Measurements from ENCODE around the gene UBE2J2.

Gene UBE2J2

GRCh38 chr1:1206376-1206965 lies 67.2 kb downstream of the UBE2J2 start, which contains the start of gene TNFRSF18:
Gene TNFRSF18 (minus strand): TSS chr1:1206592. CDS start chr1:1206571, 21 bp downstream.
- Histone ChIP-seq H3K27me3 (ENCODE audit: insufficient read depth, low read length, poor library complexity) (peaks cover 4% of the 10 kb centered on the region), H3K36me3 (ENCODE audit: insufficient read depth, low read length) (no peaks in the 10 kb centered on the region), H3K9ac (ENCODE audit: low read depth, low read length) (no peak within 1 kb of the TSS), H4K20me1 (ENCODE audit: insufficient read depth, low read length) (peaks cover 18% of the 10 kb centered on the region), H3K4me1 (ENCODE audit: insufficient read depth, low read length) (peaks cover 10% of the 10 kb centered on the region), H3K27ac (ENCODE audit: low read length) (no peak within 1 kb of the TSS), H3K79me2 (ENCODE audit: insufficient read depth, low read length) (no peaks in the 10 kb centered on the region), H2AFZ (ENCODE audit: low read depth, low read length) (no peak within 1 kb of the TSS), H3K4me2 (ENCODE audit: insufficient read depth, low read length) (no peak within 1 kb of the TSS), H3K9me3 (ENCODE audit: insufficient read depth, low read length, severe bottlenecking) (no peaks in the 10 kb centered on the region), H3K4me3 (ENCODE audit: low read depth in 1 of 2, low read length in 2 of 2) (no peak within 1 kb of the TSS)
- no peak for ATAC-seq (ENCODE audit: insufficient read depth, low read depth)
- TF ChIP-seq EZH2 (IDR thresholded peaks at IDR 0.05; ENCODE audit: borderline replicate concordance, low read depth, low read length, severe bottlenecking), result no peak
- no peak for TF ChIP-seq CTCF (IDR thresholded peaks at IDR 0.05; ENCODE audit: borderline replicate concordance, extremely low read depth, low read length, poor library complexity, severe bottlenecking)
- DNase-seq, result no peak

GRCh38 chr1:1205769-1206375 lies 67.8 kb downstream of the UBE2J2 start:
- H3K4me1 ChIP-seq (ENCODE audit: insufficient read depth, low read length), result peaks cover 10% of the 10 kb centered on the region
- no peak overlapping the region for H3K4me2 ChIP-seq (ENCODE audit: insufficient read depth, low read length)
- no peak overlapping the region for H3K9ac ChIP-seq (ENCODE audit: low read depth, low read length)

GRCh38 chr1:1204998-1205768 lies 68.5 kb downstream of the UBE2J2 start:
- Histone ChIP-seq H2AFZ (ENCODE audit: low read depth, low read length) (no peak overlapping the region), H3K79me2 (ENCODE audit: insufficient read depth, low read length) (no peaks in the 10 kb centered on the region), H3K4me2 (ENCODE audit: insufficient read depth, low read length) (no peak overlapping the region), H3K4me3 (ENCODE audit: low read depth in 1 of 2, low read length in 2 of 2) (no peak overlapping the region), H3K9me3 (ENCODE audit: insufficient read depth, low read length, severe bottlenecking) (no peaks in the 10 kb centered on the region), H3K4me1 (ENCODE audit: insufficient read depth, low read length) (peaks cover 10% of the 10 kb centered on the region), H3K9ac (ENCODE audit: low read depth, low read length) (no peak overlapping the region), H3K36me3 (ENCODE audit: insufficient read depth, low read length) (no peaks in the 10 kb centered on the region), H4K20me1 (ENCODE audit: insufficient read depth, low read length) (peaks cover 18% of the 10 kb centered on the region), H3K27me3 (ENCODE audit: insufficient read depth, low read length, poor library complexity) (peaks cover 4% of the 10 kb centered on the region), H3K27ac (ENCODE audit: low read length) (no peak overlapping the region)
- no peak for ATAC-seq (ENCODE audit: insufficient read depth, low read depth)
- TF ChIP-seq EZH2 (IDR thresholded peaks at IDR 0.05; ENCODE audit: borderline replicate concordance, low read depth, low read length, severe bottlenecking) (no peak), CTCF (IDR thresholded peaks at IDR 0.05; ENCODE audit: borderline replicate concordance, extremely low read depth, low read length, poor library complexity, severe bottlenecking) (no peak)
- DNase-seq, result no peak

More at GRCh38 chr1:1205769-1206375, 67.8 kb downstream of the UBE2J2 start:
- no peak overlapping the region for H3K4me3 ChIP-seq (ENCODE audit: low read depth in 1 of 2, low read length in 2 of 2)
- no peak for ATAC-seq (ENCODE audit: insufficient read depth, low read depth)
- no peaks in the 10 kb centered on the region for H3K36me3 ChIP-seq (ENCODE audit: insufficient read depth, low read length)
- H3K9me3 ChIP-seq (ENCODE audit: insufficient read depth, low read length, severe bottlenecking), result no peaks in the 10 kb centered on the region
- H2AFZ ChIP-seq (ENCODE audit: low read depth, low read length), result no peak overlapping the region
- no peak overlapping the region for H3K27ac ChIP-seq (ENCODE audit: low read length)
- no peaks in the 10 kb centered on the region for H3K79me2 ChIP-seq (ENCODE audit: insufficient read depth, low read length)
- no peak for DNase-seq
- TF ChIP-seq CTCF (IDR thresholded peaks at IDR 0.05; ENCODE audit: borderline replicate concordance, extremely low read depth, low read length, poor library complexity, severe bottlenecking), result no peak
- TF ChIP-seq EZH2 (IDR thresholded peaks at IDR 0.05; ENCODE audit: borderline replicate concordance, low read depth, low read length, severe bottlenecking), result no peak
- H4K20me1 ChIP-seq (ENCODE audit: insufficient read depth, low read length), result peaks cover 18% of the 10 kb centered on the region
- peaks cover 4% of the 10 kb centered on the region for H3K27me3 ChIP-seq (ENCODE audit: insufficient read depth, low read length, poor library complexity)

Measured in DND-41 (cell line).